Fibroblast of the conjunctiva (primary cell): ENCODE data around the gene BRMS1.

Source experiments
- DNase-seq: peaks from one replicate; pipeline ENCODE4 v3.0.0-alpha.2; 2010; ENCODE audit warnings: low read depth

Gene BRMS1

DNA sequence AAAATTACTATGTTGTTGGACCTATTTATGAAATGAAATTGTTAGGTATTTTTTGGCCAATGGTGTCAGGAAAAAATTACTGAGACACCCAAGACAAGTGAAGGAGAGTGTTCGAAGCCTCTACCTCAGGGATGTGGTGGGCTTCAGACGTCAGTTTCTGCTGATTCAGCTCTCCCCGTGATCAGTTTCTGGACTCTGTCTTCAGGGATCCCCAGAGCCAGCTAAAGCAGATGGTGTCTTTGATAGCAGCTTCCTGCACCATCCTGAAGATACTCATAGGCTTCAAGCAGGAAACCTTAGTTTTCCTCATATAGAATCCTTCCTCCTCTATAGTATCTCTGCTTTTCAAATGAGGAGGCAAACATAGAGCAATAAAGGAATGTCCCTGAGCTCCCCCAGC is 35.4 kb downstream of the BRMS1 start:
- DNase-seq, result no peak

- DNase-seq, result no peak
Measured at GRCh38 chr11:66302656-66303055, 42.2 kb downstream of the BRMS1 start.

DNA sequence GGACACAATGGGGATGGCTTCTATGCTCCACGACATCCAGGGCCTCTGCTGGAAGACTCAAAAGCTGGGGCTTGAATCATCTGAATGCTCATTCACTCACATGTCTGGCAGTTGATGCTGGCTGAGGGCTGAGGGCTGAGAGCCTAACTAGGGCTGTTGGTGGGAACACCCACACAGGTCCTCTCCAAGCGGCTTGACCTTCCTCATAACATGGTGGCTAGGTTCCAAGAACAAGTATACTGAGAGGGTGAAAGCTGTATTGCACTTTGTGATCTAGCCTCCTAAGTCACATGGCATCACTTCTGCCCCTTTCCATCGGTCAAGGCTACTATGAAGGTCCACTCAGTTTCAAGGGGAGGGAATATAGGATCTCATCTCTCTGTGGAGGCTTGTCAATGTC is 45.7 kb downstream of the BRMS1 start:
- DNase-seq, result no peak

GRCh38 chr11:66297610-66298009 is 47.3 kb downstream of the BRMS1 start:
- no peak for DNase-seq

DNA sequence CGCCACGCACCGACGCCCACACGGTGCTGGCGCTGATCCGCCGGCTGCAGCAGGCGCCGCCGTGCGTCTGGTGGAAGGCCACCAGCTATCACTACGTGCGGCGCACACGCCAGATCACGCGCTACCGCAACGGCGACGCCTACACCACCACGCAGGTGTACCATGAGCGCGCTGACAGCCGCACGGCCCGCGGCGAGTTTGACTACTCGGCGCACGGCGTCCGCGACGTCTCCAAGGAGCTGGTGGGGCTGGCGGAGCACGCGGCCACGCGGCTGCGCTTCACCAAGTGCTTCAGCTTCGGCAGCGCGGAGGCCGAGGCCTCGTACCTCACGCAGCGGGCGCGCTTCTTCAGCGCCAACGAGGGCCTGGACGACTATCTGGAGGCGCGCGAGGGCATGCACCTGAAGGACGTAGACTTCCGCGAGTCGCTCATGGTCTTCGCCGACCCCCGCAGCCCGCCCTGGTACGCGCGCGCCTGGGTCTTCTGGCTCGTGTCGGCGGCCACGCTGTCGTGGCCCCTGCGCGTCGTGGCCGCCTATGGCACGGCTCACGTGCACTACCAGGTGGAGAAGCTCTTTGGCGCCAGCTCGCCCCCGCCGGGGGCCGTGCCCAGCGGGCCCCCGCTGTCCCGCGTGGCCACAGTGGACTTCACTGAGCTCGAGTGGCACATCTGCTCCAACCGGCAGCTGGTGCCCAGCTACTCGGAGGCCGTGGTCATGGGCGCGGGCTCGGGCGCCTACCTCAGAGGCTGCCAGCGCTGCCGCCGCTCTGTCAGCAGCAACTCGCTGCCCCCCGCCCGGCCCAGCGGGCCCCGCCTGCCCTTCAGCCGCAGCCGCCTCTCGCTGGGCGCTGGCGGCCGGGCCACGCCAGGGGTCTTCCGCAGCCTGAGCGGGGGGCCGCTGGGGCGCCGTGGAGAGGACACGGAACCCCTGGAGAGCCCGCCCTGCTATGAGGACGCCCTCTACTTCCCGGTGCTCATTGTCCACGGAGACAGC is 50.0 kb downstream of the BRMS1 start:
- DNase-seq, result no peak

DNA sequence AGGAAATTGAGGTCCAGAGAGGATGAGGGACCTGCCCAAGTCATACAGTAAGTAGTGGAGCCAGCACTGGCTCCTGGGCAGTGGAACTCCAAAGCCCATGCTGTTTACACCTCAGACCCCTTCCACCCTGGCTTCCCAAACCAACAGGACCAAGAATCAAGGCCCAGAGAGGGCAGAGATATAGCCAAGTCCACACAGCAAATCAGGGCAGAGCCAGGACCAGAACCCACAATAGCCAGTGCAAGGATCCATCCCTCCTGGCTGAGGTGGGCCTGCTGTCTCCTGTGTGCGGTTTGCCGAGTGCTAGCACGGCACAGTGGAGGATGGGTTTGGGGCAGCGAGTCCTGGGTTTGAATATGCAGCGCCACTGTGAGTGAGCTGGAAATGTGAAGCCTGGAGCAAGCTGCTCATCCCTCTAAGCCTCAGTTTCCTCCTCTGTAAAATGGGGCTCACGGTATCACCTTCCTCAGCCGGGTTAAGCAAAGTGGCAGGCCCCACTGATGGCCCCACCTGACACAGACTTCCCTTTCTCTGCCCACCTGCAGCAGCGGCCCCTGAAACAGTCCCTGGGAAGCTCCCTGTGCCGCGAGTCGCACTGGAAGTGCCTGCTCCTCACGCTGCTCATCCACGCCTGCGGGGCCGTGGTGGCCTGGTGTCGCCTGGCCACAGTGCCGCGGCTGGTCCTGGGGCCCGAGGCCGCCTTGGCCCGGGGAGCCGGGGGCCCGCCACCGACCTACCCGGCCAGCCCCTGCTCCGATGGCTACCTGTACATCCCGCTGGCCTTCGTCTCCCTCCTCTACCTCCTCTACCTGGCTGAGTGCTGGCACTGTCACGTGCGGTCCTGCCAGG is 50.9 kb downstream of the BRMS1 start:
- no peak for DNase-seq

DNA sequence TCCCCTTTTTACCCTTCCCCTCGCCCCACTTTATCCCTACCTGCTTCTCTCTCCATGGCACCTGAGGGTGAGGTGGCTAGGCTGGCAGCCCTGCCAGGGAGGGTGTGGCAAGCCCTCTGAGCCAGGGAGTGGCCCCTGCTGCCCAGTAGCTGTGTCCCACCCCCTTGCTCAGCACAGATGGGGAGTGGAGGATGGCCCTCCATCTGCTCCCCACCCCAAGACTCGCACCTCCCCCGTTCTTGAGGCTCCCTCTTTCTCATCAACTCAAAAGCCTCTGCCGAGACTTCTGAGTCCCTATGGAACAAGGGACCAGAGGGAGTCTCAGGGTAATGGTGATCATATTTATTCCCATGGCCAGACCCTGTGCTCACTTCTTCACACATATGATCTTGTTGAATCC is 51.6 kb downstream of the BRMS1 start:
- no peak for DNase-seq

GRCh38 chr11:66292543-66293332 is 52.2 kb downstream of the BRMS1 start:
- DNase-seq, result no peak

DNA sequence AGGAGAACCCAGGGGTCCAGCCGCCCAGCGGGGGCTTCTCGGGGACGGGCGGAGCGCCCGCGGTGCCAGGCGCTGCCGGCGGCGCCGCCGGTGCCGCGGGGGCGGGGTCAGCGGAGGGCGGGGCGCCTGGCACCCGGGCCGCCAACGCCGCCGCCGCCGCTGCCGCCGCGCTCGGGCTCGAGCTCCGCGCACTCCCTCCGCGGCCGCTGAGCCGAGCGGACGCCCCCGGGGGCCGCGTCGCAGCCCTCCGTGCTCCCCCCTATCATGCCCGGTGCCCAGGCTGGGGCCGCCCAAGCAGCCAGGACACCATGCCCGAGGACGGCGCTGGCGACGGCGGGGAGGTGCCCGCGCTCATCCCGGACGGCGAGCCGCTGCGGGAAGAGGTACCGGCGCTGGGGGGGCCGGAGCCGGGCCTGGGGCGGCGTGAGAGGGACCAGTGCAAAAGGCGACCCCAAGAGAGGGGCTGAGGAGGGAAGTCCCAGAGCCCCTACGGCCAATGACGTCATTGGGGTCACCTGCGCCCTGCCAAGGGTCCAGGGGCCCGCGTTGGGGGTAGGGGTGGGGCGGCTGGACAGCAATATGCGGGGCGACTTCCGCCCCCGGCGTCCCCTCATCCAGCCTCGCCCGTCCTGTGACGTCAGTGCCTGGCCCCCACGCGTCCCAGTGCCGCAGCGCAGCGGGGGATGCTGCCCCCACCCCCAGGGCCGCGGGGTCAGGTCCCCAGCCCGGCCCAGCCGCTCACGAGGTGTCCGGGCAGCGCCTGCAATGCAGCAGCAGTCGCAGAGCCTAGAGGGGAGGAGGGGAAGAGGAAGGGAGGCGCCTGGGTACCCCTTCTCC is 53.0 kb downstream of the BRMS1 start, which contains the start of gene TMEM151A:
TSS of gene TMEM151A (plus strand) at position 189 of the 837 bp plus-strand sequence. CDS start at position 309, 120 bp downstream.
- DNase-seq, result no peak

- DNase-seq, result no peak
Measured at GRCh38 chr11:66291303-66291705, 53.6 kb downstream of the BRMS1 start.

DNA sequence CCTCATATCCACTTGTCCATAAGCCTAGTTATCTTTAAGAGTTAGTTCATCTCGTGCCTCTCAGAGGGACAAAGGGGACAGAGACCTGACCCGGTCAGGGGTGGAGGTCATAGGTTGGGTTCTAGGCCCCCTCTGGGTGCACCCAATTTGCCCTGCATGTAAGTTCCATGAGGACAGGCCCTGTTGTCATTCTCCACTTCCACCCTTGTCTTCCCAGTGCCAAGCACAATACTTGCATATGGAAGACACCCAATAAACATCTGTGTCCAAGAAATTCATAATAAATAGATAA is 54.6 kb downstream of the BRMS1 start:
- no peak for DNase-seq

DNA sequence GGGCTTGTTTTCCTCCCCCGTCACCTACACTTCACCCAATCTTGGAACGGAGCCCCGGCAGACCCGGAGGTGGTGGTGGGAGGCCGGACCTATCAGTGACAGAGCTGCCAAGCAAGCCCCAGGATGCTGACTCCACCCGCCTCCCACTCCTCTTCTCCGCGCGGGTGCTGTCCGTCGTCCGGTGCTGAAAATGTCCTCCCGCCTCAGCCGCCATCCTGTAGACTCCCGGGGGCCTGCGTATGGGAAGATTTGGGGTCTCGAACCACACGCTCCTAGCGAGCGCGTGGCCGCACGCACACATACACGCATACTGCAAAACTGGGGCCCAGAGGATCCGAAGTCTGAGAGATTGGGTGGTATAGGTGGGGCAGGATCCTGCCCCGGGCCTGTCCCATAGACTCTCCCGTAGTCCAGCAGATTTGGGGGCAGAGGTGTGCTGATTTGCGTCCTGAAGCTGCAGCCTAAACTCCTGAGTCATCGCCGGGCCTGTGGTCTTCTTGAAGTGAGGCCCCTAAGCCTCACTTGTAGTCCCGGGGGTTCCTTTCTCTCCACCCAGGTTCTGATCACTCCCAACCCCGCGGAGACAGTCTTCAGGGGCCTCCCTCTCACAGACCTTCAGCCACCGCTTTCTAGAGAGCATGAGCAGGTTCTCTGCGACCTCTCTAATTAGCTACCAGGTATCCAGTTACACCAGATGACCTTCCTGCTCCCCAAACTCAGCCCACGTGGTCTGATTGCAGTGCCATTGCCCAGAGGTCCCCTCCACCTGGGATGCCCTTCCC is 55.2 kb downstream of the BRMS1 start:
- DNase-seq, result no peak

GRCh38 chr11:66288671-66289547 is 56.0 kb downstream of the BRMS1 start, which contains the start of gene YIF1A:
YIF1A (minus strand) TSS chr11:66289143; CDS start chr11:66288985, 158 bp downstream.
- peak; percentile 99 for DNase-seq

- no peak for DNase-seq
Measured at GRCh38 chr11:66287889-66288670, 56.8 kb downstream of the BRMS1 start.
